Measurements from ENCODE around the gene C1QL4. TPM values are rescaled to one million over a fixed set of nuclear protein-coding genes. Genes with fewer than 3 reads are reported as not detected.
"Not testable (repeated sequence)": the region's sequence is repeated elsewhere in the genome, so short reads cannot be mapped to it uniquely, and the experiment has no call there.

C1QL4 gene
- polyA plus RNA-seq, 1 donor from 2014 or later = not detected

DNA sequence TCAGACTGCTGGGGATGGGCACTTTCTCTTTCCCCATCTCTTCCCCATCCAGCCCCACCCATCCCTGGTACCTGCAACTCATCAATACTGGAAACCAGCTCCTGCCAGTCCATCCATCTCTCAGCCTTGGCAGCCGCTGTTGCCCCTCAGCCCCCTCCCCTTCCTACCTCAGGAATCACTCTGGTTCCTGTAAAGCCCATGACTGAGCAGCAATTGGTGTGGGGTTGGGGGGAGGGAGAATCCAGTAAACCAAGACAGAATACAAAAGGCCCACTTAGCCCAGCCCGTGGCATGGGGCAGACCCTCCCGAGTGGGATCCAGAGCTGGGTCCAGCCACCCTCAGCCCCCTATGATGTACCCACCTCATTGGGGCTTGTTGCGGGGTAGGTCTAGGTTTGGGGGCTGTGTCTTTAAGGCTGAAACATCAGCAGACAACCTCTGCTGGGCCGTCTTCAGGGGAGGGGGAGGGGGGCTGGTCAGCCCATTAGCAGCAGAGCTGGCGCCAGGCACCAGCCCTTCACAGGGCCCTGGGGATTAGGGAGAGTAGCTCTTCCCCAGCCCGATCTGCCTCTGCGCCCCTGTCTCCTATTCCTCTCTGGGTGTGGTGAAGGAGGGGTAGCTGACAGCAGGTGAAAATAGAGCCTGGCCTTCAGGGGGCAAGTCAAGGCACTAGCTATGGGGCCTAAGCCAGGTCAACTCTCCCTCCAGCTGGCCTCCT, 42.7 kb downstream of the C1QL4 start:
- no peaks in the 10 kb centered on the region for H3K9me3 Mint-ChIP-seq
- H3K4me3 Mint-ChIP-seq = peak overlapping the region in 1 of 4 donors; percentile 12
- no peaks in the 10 kb centered on the region for H3K36me3 Mint-ChIP-seq
- H3K4me1 Mint-ChIP-seq = peaks cover 7 to 11% (median 7%) of the 10 kb centered on the region in 3 donors
- peaks cover 33% of the 10 kb centered on the region for H3K27me3 Mint-ChIP-seq
- no peak overlapping the region for H3K27ac Mint-ChIP-seq

DNA sequence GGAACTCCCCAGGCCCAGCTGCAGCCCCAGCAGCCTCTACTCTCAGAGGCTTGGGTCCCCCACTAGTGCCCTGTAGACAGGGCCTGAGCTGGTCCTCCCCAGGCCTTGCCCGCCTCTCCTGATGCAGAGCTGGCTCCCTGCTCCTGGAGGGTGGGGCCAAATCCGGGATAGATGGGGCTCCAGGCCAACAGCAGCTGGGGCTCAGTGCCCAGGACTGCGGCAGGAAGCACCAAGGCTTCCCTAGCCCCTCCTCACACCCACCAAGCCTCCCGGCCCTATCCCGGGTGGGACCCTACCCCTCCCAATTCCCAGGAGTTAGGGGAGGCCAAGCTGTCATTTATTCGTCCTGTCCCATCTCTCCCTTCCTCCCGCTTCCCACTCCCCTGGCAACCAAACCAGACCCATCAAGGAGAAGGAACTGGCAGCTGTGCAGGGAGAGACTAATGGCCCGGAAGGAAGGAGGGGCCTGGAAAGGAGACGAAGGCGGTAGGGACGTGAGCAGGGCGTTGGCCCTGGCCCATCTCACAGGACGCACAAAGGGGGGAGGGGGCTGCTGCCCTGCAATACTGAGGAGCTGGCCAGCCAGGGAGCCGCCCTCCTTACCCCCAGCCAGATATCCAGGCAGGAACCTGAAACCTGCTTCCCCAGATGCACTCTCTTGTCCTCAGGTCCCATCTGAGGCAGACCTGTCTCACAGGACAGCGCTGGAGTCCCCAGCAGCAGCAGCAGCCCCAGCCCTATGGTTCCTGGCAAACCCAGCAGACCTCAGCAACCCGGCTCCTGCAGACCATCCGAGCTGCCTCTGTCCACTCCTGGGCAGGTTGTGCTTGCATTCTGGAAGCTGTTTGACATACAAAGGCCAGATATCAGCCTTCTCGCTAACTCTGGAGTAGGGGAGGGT, 43.7 kb downstream of the C1QL4 start:
- Mint-ChIP-seq H3K27me3 (peaks cover 30% of the 10 kb centered on the region), H3K27ac (no peak overlapping the region), H3K36me3 (no peaks in the 10 kb centered on the region), H3K4me3 (no peak overlapping the region), H3K9me3 (no peaks in the 10 kb centered on the region), H3K4me1 (peaks cover 7 to 11% (median 8%) of the 10 kb centered on the region in 3 donors)

DNA sequence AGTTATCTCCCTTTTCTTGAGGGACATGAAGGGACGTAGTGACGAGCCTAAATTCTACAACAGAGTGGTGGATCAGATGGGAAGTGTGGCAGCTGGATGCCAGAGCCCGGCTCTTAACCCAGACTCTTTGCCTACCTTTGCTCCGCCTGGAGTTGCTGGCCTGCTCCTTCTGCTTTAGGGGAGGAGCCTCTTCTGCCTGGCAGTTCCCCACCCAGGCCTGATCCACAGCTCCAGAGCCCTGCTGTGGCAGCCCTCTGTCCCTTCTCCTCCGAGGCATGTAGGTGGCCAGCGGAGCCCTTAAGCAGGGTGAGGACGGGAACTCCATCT, 44.3 kb downstream of the C1QL4 start:
- Mint-ChIP-seq H3K4me1 (peaks cover 7 to 11% (median 8%) of the 10 kb centered on the region in 3 donors), H3K27ac (no peak overlapping the region), H3K9me3 (no peaks in the 10 kb centered on the region), H3K4me3 (no peak overlapping the region), H3K36me3 (no peaks in the 10 kb centered on the region), H3K27me3 (peaks cover 30% of the 10 kb centered on the region)

DNA sequence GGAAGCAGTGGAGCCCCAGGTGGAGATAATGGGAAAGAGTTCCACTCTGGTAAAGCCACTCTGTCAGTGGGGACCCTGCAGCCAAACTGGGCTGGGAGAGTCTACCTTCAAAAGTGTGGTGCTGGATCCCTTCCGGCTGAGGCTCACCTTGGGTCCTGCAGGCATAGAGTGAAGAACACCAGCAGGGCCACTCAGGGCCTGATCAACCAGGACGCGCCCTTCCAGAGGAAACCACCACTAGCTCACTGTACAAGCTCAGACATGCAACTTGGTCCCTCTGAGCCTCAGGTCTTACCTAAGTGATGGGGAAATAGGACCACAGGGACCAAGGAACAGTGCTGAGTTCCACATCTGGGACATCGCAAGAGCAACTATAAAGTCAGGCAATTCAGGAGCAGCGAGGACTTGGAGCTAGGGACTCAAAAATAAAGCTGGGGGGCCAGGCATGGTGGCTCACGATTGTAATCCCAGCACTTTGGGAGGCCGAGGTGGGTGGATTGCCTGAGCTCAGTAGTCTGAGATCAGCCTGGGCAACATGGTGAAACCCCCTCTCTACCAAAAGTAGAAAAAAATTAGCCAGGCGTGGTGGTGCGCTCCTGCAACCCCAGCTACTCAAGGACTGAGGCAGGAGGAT, 47.9 kb downstream of the C1QL4 start:
- Mint-ChIP-seq H3K27ac (no peak overlapping the region), H3K9me3 (no peaks in the 10 kb centered on the region), H3K27me3 (peaks cover 16% of the 10 kb centered on the region), H3K36me3 (no peaks in the 10 kb centered on the region), H3K4me1 (peaks cover 0 to 2% (median 0%) of the 10 kb centered on the region in 3 donors), H3K4me3 (peak overlapping the region in 1 of 4 donors; percentile 19)

DNA sequence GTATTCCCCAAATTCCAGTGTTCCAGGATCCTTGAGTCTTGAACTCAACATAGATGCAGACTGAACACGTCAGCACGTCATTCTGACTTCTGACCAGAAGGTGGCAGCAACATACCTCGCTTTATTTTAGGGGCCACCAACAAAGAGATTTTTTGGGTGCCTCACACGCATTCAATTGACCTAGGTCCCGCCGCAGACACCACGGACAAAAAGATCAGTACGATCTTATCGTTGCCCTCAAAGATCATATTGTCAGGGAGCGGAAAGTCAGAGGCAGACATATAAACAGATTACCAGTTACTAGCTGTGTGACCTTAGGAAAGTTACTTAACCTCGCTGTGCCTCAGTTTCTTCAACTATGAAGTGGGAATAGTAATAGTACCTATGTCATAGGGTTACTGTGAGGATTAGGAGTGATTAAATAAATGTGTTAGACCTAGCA, 48.6 kb downstream of the C1QL4 start:
- H3K4me3 Mint-ChIP-seq = peak overlapping the region in 1 of 4 donors; percentile 19
- H3K4me1 Mint-ChIP-seq = peaks cover 0 to 2% (median 0%) of the 10 kb centered on the region in 3 donors
- H3K36me3 Mint-ChIP-seq = no peaks in the 10 kb centered on the region
- no peak overlapping the region for H3K27ac Mint-ChIP-seq
- H3K27me3 Mint-ChIP-seq = peaks cover 20% of the 10 kb centered on the region
- H3K9me3 Mint-ChIP-seq = no peaks in the 10 kb centered on the region

GRCh38 chr12:49287876-49288275, 49.1 kb downstream of the C1QL4 start:
- H3K4me3 Mint-ChIP-seq = no peak overlapping the region
- peaks cover 20% of the 10 kb centered on the region for H3K27me3 Mint-ChIP-seq
- H3K36me3 Mint-ChIP-seq = no peaks in the 10 kb centered on the region
- peaks cover 0 to 2% (median 0%) of the 10 kb centered on the region in 3 donors for H3K4me1 Mint-ChIP-seq
- H3K27ac Mint-ChIP-seq = no peak overlapping the region
- no peaks in the 10 kb centered on the region for H3K9me3 Mint-ChIP-seq

GRCh38 chr12:49284672-49285071, 52.3 kb downstream of the C1QL4 start:
- Mint-ChIP-seq H3K4me3 (no peak overlapping the region), H3K4me1 (peaks cover 0 to 2% (median 0%) of the 10 kb centered on the region in 3 donors), H3K36me3 (no peaks in the 10 kb centered on the region), H3K27me3 (peaks cover 26% of the 10 kb centered on the region), H3K9me3 (no peaks in the 10 kb centered on the region), H3K27ac (no peak overlapping the region)

DNA sequence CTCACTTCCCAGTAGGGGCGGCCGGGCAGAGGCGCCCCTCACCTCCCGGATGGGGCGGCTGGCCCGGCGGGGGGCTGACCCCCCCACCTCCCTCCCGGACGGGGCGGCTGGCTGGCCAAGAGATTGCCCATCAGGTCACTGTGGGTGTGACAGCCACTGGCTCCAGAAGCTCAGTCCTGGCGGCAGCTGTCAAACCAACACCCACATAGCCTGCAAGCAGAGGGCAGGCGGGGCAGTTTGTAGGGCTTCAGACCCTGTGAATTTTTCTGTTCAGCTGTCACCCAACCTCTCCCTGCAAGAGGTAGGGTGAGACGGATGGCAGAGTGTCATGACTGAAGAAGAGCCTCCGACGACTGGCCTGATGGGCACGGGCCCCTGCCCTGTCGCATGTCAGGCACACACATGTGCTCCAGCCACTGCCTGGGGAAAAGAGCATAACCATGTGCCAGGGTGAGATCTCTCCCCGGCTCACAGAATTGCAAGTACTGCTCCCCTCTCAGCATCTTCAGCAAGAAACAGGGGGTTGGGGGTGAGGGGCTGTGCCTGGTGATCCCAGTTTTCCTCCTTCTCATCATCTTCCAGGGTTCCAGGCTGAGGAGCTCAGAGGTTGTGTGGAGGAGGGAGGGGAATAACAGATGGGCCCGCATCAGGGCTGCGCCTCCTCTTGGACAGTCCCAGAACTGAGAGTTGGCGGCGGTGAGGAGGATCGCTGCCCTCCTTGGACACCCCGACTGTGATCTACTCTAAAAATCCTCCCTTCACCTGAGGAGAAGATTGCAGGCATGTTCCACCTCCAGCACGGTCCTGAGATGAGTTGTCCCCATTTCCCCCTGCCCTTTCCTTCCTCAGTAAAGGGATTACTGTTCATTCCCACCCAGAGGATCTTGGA, 53.2 kb downstream of the C1QL4 start:
- no peaks in the 10 kb centered on the region for H3K9me3 Mint-ChIP-seq
- H3K27me3 Mint-ChIP-seq = peaks cover 28% of the 10 kb centered on the region
- H3K27ac Mint-ChIP-seq = peak overlapping the region in 1 of 3 donors; percentile 74
- no peaks in the 10 kb centered on the region for H3K36me3 Mint-ChIP-seq
- peaks cover 0 to 2% (median 0%) of the 10 kb centered on the region in 3 donors for H3K4me1 Mint-ChIP-seq
- H3K4me3 Mint-ChIP-seq = no peak overlapping the region

DNA sequence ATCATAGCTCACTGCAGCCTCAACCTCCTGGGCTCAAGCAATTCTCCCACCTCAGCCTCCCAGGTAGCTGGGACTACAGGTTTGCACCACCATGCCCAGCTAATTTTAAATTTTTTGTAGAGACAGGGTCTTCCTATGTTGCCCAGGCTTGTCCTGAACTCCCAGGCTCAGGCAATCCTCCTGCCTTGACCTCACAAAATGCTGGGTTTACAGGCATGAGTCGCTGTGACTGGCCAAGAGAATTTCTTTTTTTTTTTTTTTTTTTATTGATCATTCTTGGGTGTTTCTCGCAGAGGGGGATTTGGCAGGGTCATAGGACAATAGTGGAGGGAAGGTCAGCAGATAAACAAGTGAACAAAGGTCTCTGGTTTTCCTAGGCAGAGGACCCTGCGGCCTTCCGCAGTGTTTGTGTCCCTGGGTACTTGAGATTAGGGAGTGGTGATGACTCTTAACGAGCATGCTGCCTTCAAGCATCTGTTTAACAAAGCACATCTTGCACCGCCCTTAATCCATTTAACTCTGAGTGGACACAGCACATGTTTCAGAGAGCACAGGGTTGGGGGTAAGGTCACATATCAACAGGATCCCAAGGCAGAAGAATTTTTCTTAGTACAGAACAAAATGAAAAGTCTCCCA, 54.1 kb downstream of the C1QL4 start:
- not testable (repeated sequence) for H3K4me1 Mint-ChIP-seq, H3K36me3 Mint-ChIP-seq, H3K4me3 Mint-ChIP-seq, H3K9me3 Mint-ChIP-seq, H3K27ac Mint-ChIP-seq
- peaks cover 20% of the 10 kb centered on the region for H3K27me3 Mint-ChIP-seq

Other genes starting within 250 kb of the C1QL4 start
- not detected for gene DHH, start 242.4 kb downstream of the C1QL4 start, polyA plus RNA-seq
- 37.3 TPM for gene LMBR1L, start 226.3 kb downstream of the C1QL4 start, polyA plus RNA-seq
- 396 TPM for gene TUBA1B, start 205.8 kb downstream of the C1QL4 start, polyA plus RNA-seq
- gene TUBA1A, start 148.1 kb downstream of the C1QL4 start, polyA plus RNA-seq = 286 TPM
- 41.4 TPM for gene TUBA1C, start 72.1 kb downstream of the C1QL4 start, polyA plus RNA-seq
- gene PRPH, start 42.0 kb downstream of the C1QL4 start, polyA plus RNA-seq = not detected
- not detected for gene TROAP, start 13.9 kb downstream of the C1QL4 start, polyA plus RNA-seq
- not detected for gene DNAJC22, start 9.7 kb upstream of the C1QL4 start, polyA plus RNA-seq
- gene SPATS2, start 30.3 kb upstream of the C1QL4 start, polyA plus RNA-seq = 19.3 TPM
- gene KCNH3, start 201.8 kb upstream of the C1QL4 start, polyA plus RNA-seq = 0.15 TPM
- gene MCRS1, start 231.0 kb upstream of the C1QL4 start, polyA plus RNA-seq = 57.3 TPM